NCI-H2107 treated with DMSO at 0.1 percent for 48 hours (cell line): ENCODE data around the gene ZFR.
"Not testable (repeated sequence)": the region's sequence is repeated elsewhere in the genome, so short reads cannot be mapped to it uniquely, and the experiment has no call there.

Experiments
- DNase-seq: peaks from one replicate; lab custom pipeline; 2025; ENCODE audit not compliant: unreplicated experiment; lab: John Stamatoyannopoulos, UW

The ZFR gene

GRCh38 chr5:32325062-32325461, 119.5 kb downstream of the ZFR start:
- no peak for DNase-seq

GRCh38 chr5:32323741-32324140, 120.8 kb downstream of the ZFR start:
- DNase-seq = no peak

- DNase-seq = no peak
These were observed 121.7 kb downstream of the ZFR start for GRCh38 chr5:32322882-32323281.

DNA sequence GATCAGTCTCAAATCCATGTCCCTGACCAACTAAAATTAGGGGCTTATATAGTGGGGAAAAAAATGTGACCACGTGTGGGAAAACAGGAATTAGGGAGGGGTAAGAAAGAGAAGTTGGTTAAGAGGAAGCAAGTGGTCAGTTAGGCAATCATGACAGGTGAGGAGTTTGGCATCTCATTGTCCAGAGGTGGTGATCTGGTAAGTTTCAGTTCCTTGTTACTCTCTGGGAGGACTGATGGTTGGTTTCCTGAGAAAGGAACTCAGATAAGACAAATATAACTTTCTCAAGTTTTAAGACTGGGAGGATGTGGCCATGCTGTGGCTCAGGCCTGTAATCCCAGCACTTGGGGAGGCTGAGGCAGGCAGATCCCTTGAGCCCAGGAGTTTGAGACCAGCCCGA, 122.8 kb downstream of the ZFR start:
- DNase-seq = not testable (repeated sequence)

- no peak for DNase-seq
These were observed 124.0 kb downstream of the ZFR start for GRCh38 chr5:32320576-32320975.

DNA sequence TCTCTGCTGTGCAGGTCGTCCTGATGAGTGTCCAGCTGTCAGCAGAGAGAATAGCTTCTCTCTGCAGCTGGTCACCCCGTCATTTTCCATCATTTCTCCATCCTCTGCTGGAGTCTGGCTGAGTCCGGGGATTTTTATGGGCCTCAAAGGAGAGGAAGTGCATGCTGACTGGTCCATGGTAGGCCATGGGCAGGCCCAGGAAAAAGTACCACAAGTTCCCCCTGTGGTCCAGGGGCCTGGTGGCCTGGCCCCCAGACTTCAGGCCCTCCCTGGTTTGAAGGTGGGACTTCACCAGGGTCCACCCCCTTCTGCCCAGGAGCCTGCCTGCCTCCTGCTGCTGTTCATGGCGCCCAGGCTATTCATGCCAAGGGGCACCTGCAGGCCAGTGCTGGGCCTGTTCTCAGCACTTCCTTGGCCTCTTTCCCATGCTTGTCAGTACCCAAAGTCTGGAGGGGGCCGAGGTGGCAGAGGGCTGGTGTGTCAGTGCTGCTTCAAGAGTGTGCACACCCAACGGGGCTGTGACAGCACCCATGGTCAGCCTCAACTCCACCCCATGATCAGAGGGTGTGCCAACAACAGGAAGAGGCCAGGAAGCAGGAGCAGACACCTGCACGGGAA, 124.5 kb downstream of the ZFR start:
- DNase-seq = no peak

DNA sequence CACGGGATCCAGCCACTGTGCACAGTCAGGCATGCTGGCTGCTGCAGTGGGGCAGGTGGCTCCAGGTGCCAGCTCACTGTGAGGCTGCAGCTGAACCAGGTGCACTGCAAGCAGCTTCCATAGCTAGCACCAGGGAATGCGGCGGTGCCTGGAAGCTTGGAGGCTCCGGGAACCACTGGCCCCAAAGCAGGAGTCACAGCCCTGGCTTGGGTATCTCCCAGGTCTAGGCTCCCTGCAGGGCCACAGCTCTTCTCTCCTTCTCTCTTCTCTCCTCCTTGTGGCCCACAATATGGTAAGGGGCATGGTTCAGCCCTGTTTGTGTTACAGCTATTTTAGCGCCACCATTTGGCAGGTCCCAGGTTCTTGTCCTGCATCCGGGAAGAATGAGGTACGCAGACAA, 125.1 kb downstream of the ZFR start:
- no peak for DNase-seq

- no peak for DNase-seq
These were observed 127.5 kb downstream of the ZFR start for GRCh38 chr5:32317041-32317440.

DNA sequence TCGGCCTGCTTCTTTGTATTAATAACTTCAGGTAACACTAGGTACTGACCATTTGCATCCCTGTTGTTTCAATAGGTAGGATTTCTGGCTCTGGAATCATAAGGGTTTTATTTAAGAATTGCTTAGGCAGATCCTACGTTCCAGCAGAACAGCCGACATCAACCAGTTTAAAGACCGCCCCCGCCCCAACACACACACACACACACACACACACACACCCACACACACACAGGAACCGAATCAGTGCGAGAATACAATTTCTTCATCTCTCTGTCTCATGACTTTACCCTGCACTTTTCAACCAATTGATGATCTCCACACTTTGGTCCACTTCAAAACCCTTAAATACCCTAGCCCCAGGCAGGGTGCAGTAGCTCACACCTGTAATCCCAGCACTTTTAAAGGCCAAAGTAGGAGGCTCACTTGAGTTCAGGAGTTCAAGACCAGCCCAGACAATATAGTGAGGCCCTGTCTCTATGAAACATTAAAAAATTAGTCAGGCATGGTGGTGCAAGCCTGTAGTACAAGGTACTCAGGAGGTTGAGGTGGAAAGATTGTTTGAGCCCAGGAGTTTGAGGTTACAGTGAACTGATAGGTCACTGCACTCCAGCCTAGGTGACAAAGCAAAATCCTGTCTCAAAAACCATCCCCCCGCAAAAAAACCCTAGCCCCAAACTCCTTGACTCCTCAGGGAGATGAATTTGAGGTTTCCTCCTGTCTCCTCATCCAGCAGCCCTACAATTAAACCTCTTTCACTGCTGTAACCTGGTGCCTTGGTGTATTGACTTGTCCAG, 129.1 kb downstream of the ZFR start:
- DNase-seq = no peak

DNA sequence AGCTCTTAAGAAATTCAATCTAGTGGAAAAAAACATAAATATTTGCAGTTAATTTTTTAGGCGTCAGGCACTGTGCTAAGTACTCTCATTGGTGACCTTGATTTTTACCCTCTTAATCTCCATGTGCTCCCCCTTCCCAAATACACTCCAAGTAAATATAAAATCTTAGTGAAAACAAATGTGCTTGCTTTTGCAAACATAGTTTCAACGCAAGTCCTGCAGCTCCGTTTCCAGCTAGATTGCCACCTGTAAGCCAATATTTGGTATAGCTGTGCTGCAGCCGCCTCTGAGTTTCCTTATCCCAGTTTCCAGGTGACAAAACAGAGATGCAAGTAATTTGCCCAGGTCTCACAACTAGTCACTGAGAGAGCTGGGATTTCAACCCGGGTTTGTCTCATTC, 129.9 kb downstream of the ZFR start:
- DNase-seq = no peak

- not testable (repeated sequence) for DNase-seq
These were observed 130.4 kb downstream of the ZFR start for GRCh38 chr5:32314152-32314488.

- peak; percentile 99 for DNase-seq
These were observed 131.8 kb downstream of the ZFR start, which contains the start of gene MTMR12 for GRCh38 chr5:32312595-32313332. Gene MTMR12, minus strand, starts transcription at chr5:32312939. Its CDS starts 101 bp downstream, at chr5:32312838.

DNA sequence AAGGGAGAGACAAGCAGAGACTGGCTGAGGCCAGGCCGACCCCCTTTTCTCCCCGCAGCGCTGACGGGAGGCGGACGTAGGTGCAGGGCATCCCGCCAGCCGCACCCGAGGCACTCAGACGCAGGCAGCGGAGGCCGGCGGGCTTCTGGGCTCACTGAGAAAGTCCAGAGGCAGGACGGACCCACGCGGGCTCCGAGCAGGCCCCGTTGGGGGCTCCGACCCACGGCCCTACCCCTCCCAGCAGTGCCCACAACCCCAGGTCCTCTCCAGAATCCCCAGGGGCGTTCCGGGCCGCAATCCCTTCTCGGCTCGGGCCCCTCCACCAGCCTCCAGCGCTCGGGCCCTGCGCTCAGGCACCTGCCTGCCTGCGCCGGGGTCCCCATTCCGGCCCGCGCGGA, 132.3 kb downstream of the ZFR start:
- peak; percentile 24 for DNase-seq

DNA sequence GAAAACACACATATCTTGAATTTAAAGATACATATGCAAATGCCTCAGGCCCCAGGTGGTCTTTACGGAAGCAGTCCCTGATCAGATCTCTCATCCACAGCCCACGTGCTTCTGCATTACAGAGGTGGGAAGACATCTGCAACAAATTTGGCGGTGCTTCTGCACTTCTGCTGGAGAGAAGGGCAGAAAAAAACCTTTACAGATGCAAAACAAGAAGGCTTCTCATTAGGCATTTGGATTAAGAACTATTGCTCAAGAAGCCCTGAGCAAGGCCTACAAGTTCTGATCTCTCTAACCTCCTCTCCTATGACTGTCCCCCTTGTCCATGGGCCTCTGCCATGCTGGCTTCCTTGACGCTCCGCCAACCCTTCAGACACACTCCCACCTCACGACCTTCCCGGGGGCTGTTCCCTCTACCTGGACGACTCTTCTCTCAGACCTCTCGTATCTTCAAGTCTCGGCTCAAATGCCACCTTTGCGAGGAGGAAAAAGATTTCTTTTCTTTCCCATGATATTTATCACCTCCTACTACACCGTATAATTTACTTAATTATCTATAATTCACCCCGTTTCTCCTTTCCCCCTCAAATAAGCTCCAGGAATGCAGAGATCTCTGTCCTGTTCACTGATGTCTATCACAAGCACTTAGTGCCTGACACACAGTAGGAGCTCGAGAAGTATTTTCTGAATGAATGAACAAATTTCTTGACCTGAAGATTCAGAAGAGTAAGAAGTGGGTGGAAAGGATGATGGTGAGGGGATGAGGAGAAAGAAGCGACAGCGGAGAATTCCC, 132.9 kb downstream of the ZFR start:
- no peak for DNase-seq

- DNase-seq = no peak
These were observed 134.8 kb downstream of the ZFR start for GRCh38 chr5:32309761-32310160.

- no peak for DNase-seq
These were observed 135.6 kb downstream of the ZFR start for GRCh38 chr5:32308946-32309345.

- no peak for DNase-seq
These were observed 136.8 kb downstream of the ZFR start for GRCh38 chr5:32307769-32308194.

DNA sequence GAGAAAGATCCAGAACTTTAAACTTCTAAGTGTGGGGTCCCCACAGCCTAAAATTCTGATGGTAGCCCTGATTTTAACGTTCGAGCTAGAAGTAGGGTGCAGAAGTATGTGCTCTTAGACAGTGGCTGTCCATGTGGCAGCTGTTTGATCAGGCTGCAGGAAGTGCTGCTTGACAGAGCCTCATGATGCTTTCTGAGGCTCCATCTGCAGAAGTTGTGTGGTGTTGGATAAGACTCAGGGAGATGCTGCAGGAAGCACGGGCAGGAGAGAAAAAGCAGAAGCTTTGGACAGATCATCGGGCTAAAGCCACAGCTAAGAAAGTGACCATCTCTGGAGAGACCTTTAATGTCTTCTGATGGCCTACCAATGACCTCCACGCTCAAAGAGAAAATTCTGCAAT, 139.9 kb downstream of the ZFR start:
- DNase-seq = no peak
